Esophagus squamous epithelium (tissue), 4 donors: Measurements from ENCODE around the gene GALNT8.

Experiments used
- POLR2A ChIP-seq, 4 donors: fragments of 450-650 bp; IDR thresholded peaks; one replicate each; pipeline ENCODE4 v1.6.1; 2017; ENCODE audit warnings: antibody characterized with exemption in 4 of 4, mild to moderate bottlenecking in 4 of 4, moderate library complexity in 3 of 4
- TF ChIP-seq, protein P1 (sequence below), 6 experiments: fragments of 450-650 bp in 4 of 6; fragments of 200-600 bp in 2 of 6; sonication (generic) in 2 of 6; IDR thresholded peaks; one replicate each; pipeline ENCODE4 v1.5.1; 2016 to 2019; ENCODE audit warnings: antibody characterized with exemption in 6 of 6, mild to moderate bottlenecking in 4 of 6, moderate library complexity in 4 of 6

DNA sequence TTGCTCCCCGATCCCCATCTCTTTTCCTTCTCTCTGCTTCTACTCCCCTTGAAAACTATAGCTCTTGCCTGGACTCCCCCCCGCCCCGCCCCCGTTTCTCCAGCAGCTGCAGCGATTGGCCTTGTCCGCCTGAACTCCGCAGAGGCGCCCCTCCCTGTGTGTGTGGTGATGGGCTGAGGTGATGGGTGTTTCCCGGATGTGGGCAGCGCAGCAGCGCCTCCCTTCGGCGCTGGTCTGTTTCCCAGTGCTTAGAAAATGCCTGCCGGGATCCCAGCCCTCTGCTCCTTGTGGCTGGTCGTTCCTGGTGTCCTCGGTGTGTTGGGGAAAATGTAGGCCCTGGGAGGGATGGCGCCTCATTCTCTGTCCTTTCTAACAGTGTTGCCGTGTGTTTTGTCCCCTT is 43.3 kb downstream of the GALNT8 start:
- TF ChIP-seq, protein P1, sequence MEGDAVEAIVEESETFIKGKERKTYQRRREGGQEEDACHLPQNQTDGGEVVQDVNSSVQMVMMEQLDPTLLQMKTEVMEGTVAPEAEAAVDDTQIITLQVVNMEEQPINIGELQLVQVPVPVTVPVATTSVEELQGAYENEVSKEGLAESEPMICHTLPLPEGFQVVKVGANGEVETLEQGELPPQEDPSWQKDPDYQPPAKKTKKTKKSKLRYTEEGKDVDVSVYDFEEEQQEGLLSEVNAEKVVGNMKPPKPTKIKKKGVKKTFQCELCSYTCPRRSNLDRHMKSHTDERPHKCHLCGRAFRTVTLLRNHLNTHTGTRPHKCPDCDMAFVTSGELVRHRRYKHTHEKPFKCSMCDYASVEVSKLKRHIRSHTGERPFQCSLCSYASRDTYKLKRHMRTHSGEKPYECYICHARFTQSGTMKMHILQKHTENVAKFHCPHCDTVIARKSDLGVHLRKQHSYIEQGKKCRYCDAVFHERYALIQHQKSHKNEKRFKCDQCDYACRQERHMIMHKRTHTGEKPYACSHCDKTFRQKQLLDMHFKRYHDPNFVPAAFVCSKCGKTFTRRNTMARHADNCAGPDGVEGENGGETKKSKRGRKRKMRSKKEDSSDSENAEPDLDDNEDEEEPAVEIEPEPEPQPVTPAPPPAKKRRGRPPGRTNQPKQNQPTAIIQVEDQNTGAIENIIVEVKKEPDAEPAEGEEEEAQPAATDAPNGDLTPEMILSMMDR (IDR thresholded peaks at IDR 0.05), result no peak
- TF ChIP-seq POLR2A (IDR thresholded peaks at IDR 0.05), result no peak
